Cardiac muscle cell (in vitro differentiated cells and primary cell): ENCODE results near the gene FTL. TPM values are rescaled to one million over a fixed set of nuclear protein-coding genes. Genes with fewer than 3 reads are reported as not detected.
"Not testable (repeated sequence)": the region's sequence is repeated elsewhere in the genome, so short reads cannot be mapped to it uniquely, and the experiment has no call there.

Experiments
- DNase-seq, 2 donors: peaks; one replicate each; pipeline versions ENCODE4 v3.0.0 to v3.0.0-alpha.2; 2010 to 2017; ENCODE audit warnings: low read depth in 1 of 2, low spot score in 1 of 2
- H3K27ac ChIP-seq: fragments of 200-600 bp; sonication (generic); 2 replicates; pipeline ENCODE4 v1.5.1; 2016
- H3K27me3 ChIP-seq: fragments of 200-600 bp; sonication (generic); 2 replicates; pipeline ENCODE4 v1.6.0; 2016; ENCODE audit warnings: control low read depth
- H3K36me3 ChIP-seq: fragments of 200-600 bp; sonication (generic); 2 replicates; pipeline ENCODE4 v1.5.1; 2016; ENCODE audit warnings: control low read depth
- H3K4me1 ChIP-seq: fragments of 200-600 bp; sonication (generic); 2 replicates; pipeline ENCODE4 v1.8.1; 2017; ENCODE audit warnings: low read depth, mild to moderate bottlenecking, mixed run types
- H3K4me3 ChIP-seq: fragments of 200-600 bp; sonication (generic); 2 replicates; pipeline ENCODE4 v1.5.1; 2016; ENCODE audit warnings: mild to moderate bottlenecking
- H3K9me3 ChIP-seq: fragments of 200-600 bp; sonication (generic); 2 replicates; pipeline ENCODE4 v1.5.1; 2017; ENCODE audit warnings: low read depth, mild to moderate bottlenecking, control low read depth
- polyA plus RNA-seq: library from polyadenylated mRNA; unstranded; fragments of >200 nt; fragmentation: Nextera tagmentation; extraction: Ambion mirVana; gene quantifications from 2 replicates; pipeline ENCODE4 v1.2.1, GENCODE V29; 2016
- total RNA-seq: library from RNA; depleted of rRNA; stranded (reverse); fragments of >200 nt; gene quantifications from 2 replicates; pipeline ENCODE4 v1.2.3, GENCODE V29; 2016
- TF ChIP-seq, protein P1 (sequence below): IDR thresholded peaks from 2 replicates; pipeline ENCODE4 v1.5.1; 2012; ENCODE audit warnings: low read depth, mild to moderate bottlenecking, low read length

FTL gene
- total RNA-seq (760 and 891 TPM in 2 replicates), polyA plus RNA-seq (1,227 and 1,335 TPM in 2 replicates)

DNA sequence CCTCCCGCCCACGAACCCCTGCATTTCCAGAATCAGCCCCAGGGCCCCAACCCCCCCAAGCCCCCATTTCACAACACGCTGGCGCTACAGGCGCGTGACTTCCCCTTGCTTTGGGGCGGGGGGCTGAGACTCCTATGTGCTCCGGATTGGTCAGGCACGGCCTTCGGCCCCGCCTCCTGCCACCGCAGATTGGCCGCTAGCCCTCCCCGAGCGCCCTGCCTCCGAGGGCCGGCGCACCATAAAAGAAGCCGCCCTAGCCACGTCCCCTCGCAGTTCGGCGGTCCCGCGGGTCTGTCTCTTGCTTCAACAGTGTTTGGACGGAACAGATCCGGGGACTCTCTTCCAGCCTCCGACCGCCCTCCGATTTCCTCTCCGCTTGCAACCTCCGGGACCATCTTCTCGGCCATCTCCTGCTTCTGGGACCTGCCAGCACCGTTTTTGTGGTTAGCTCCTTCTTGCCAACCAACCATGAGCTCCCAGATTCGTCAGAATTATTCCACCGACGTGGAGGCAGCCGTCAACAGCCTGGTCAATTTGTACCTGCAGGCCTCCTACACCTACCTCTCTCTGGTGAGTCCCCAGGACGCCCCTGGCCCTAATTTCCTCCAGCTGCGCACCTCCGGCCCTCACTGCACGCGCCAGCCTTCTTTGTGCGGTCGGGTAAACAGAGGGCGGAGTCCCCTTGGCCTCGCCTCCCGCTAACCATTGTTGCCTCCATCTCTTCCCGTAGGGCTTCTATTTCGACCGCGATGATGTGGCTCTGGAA, at the start of gene FTL:
Gene FTL, plus strand, starts transcription at position 270 of the 766 bp plus-strand sequence. Its CDS starts 199 bp downstream, at position 469.
- no peaks in the 10 kb centered on the region for H3K9me3 ChIP-seq
- peak within 1 kb of the TSS; percentile 82 for H3K27ac ChIP-seq
- TF ChIP-seq, protein P1, sequence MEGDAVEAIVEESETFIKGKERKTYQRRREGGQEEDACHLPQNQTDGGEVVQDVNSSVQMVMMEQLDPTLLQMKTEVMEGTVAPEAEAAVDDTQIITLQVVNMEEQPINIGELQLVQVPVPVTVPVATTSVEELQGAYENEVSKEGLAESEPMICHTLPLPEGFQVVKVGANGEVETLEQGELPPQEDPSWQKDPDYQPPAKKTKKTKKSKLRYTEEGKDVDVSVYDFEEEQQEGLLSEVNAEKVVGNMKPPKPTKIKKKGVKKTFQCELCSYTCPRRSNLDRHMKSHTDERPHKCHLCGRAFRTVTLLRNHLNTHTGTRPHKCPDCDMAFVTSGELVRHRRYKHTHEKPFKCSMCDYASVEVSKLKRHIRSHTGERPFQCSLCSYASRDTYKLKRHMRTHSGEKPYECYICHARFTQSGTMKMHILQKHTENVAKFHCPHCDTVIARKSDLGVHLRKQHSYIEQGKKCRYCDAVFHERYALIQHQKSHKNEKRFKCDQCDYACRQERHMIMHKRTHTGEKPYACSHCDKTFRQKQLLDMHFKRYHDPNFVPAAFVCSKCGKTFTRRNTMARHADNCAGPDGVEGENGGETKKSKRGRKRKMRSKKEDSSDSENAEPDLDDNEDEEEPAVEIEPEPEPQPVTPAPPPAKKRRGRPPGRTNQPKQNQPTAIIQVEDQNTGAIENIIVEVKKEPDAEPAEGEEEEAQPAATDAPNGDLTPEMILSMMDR = no peak
- no peaks in the 10 kb centered on the region for H3K27me3 ChIP-seq
- peaks cover 17% of the 10 kb centered on the region for H3K4me1 ChIP-seq
- H3K4me3 ChIP-seq = peak within 1 kb of the TSS; percentile 62
- DNase-seq = peak; percentile 94 to 98
- peaks cover 28% of the 10 kb centered on the region for H3K36me3 ChIP-seq

DNA sequence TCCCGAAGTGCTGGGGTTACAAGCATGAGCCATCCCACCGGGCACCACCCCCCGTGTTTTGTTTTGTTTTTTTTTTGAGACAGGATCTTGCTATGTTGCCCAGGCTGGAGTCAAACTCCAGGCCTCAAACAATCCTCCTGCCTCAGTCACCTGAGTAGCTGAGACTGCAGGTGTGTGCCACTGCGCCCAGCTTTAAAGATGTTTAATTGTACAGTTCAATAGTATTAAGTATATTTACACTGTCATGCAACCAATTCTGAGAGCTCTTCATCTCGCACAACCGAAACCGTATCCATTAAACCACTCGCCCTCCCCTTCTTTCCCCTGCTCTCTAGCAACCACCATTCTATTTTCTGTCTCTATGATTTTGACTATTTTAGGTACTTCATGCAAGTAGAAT, 49.4 kb upstream of the FTL start:
- TF ChIP-seq, protein P1 = no peak
- peaks cover 40% of the 10 kb centered on the region for H3K36me3 ChIP-seq
- no peaks in the 10 kb centered on the region for H3K27me3 ChIP-seq
- DNase-seq = no peak
- no peaks in the 10 kb centered on the region for H3K9me3 ChIP-seq
- H3K27ac ChIP-seq = no peak overlapping the region
- H3K4me1 ChIP-seq = no peaks in the 10 kb centered on the region
- H3K4me3 ChIP-seq = no peak overlapping the region

GRCh38 chr19:48918071-48918470, 47.0 kb upstream of the FTL start:
- Histone ChIP-seq H3K27me3 (no peaks in the 10 kb centered on the region), H3K9me3 (no peaks in the 10 kb centered on the region), H3K4me3 (no peak overlapping the region), H3K36me3 (peaks cover 35% of the 10 kb centered on the region), H3K4me1 (no peaks in the 10 kb centered on the region), H3K27ac (no peak overlapping the region)
- TF ChIP-seq, protein P1 = no peak
- no peak for DNase-seq

GRCh38 chr19:48918801-48919247, 46.3 kb upstream of the FTL start:
- TF ChIP-seq, protein P1 = no peak
- Histone ChIP-seq H3K9me3 (no peaks in the 10 kb centered on the region), H3K36me3 (peaks cover 30% of the 10 kb centered on the region), H3K4me3 (no peak overlapping the region), H3K27me3 (no peaks in the 10 kb centered on the region), H3K4me1 (no peaks in the 10 kb centered on the region), H3K27ac (no peak overlapping the region)
- DNase-seq = peak in 1 of 2 donors; percentile 55

DNA sequence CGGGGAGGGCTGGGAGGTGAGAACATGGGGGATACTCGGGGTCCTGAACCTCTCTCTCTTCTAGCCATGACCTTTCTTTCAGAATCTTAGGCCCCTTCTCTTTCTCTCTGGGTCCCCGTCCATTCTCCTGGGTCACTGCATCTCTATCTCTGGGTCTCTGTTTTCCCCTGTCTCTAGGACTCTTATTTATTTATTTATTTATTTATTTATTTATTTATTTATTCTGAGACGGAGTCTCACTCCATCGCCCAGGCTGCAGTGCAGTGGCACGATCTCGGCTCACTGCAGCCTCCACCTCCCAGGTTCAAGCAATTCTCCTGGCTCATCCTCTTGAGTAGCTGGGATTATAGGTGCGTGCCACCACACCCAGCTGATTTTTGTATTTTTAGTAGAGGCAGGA, 45.8 kb upstream of the FTL start:
- not testable (repeated sequence) for DNase-seq, H3K4me3 ChIP-seq, H3K4me1 ChIP-seq, H3K9me3 ChIP-seq, H3K27ac ChIP-seq, H3K27me3 ChIP-seq
- H3K36me3 ChIP-seq = peaks cover 28% of the 10 kb centered on the region

GRCh38 chr19:48920949-48921348, 44.2 kb upstream of the FTL start:
- TF ChIP-seq, protein P1 = no peak
- no peak for DNase-seq
- Histone ChIP-seq H3K4me1 (no peaks in the 10 kb centered on the region), H3K4me3 (no peak overlapping the region), H3K27ac (no peak overlapping the region), H3K36me3 (peaks cover 21% of the 10 kb centered on the region), H3K9me3 (no peaks in the 10 kb centered on the region), H3K27me3 (no peaks in the 10 kb centered on the region)
